GM12872 (cell line): ENCODE measurements around the gene FOXP1.

ENCODE experiments used
- TF ChIP-seq, protein P1 (sequence below): IDR thresholded peaks from 3 replicates; pipeline ENCODE4 v1.5.1; 2011; ENCODE audit warnings: low read depth, mild to moderate bottlenecking, low read length, moderate library complexity; ENCODE audit not compliant: insufficient read depth

The FOXP1 gene

DNA sequence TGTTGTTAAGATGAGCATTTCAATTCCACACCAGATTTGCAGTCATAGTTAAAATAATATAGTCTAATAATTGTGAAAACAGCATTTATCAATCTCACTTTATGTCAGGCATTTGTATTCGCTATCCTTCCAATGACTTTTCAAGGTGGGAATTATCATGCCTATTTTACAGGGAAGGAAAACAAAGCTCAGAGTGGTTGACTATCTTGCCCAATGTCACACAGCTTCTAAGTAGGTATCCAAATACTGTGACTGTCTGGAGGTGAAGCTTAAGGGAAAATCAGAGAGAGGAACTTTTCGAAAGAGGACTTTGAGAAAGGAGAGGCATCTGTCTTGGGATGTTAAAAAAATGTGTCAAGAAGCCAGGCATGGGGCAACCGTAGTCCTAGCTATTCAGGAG, 443.1 kb downstream of the FOXP1 start:
- TF ChIP-seq, protein P1, sequence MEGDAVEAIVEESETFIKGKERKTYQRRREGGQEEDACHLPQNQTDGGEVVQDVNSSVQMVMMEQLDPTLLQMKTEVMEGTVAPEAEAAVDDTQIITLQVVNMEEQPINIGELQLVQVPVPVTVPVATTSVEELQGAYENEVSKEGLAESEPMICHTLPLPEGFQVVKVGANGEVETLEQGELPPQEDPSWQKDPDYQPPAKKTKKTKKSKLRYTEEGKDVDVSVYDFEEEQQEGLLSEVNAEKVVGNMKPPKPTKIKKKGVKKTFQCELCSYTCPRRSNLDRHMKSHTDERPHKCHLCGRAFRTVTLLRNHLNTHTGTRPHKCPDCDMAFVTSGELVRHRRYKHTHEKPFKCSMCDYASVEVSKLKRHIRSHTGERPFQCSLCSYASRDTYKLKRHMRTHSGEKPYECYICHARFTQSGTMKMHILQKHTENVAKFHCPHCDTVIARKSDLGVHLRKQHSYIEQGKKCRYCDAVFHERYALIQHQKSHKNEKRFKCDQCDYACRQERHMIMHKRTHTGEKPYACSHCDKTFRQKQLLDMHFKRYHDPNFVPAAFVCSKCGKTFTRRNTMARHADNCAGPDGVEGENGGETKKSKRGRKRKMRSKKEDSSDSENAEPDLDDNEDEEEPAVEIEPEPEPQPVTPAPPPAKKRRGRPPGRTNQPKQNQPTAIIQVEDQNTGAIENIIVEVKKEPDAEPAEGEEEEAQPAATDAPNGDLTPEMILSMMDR = no peak

DNA sequence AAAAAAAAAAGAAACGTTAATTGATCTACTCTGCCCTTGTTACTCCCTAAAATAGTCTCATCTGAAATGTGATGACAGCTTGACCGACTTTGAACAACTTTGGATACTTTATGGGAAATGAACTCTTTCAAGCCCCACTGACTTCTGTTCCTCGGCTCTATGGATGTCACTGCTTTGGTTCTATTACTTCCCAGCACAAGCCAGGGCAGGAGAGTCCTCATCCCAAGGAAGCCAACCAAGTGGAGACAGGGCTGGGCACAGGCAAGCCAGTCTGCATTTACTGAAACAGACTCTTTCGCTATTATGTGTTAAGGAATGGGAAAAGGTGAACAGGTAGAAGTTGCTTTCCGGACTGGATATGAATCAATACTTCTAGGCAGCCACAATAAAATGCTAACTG, 444.0 kb downstream of the FOXP1 start:
- TF ChIP-seq, protein P1 = no peak

DNA sequence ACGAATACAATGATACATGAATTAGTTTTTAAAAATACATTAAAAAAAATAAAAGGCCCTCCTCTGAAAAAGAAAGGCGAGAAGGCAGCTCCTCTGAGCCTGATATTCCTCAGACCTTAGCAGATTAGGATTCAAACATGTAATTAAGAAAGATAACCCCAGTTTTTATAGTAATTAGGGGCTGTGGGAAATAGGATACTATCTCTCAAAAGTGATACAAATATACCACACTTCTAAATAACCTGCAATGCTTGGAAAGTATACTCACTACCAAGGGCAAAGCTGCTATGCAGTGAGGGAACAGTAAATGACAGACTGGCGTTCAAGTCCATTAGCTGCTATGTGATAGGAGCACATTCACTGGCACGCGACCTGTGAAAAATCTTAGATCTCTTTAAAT, 445.1 kb downstream of the FOXP1 start:
- TF ChIP-seq, protein P1 = no peak

DNA sequence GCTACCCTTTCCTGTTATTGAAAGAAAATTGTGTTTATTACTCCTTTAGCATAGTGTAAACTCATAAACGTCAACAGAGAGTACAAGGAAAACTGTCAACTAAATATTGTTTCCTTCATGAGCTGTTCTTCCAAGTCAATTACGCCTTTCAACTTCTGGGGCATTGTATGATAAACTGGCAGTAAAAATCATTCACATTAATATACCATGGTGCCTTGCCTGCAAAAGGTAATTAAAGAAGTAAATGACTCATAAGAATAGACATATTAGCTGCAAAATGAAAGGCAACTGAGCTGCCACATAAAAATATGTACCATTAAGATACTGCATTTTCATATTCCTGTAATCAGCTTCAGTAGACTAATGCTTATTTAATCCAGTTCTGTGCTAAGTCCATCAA, 447.3 kb downstream of the FOXP1 start:
- TF ChIP-seq, protein P1 = no peak

DNA sequence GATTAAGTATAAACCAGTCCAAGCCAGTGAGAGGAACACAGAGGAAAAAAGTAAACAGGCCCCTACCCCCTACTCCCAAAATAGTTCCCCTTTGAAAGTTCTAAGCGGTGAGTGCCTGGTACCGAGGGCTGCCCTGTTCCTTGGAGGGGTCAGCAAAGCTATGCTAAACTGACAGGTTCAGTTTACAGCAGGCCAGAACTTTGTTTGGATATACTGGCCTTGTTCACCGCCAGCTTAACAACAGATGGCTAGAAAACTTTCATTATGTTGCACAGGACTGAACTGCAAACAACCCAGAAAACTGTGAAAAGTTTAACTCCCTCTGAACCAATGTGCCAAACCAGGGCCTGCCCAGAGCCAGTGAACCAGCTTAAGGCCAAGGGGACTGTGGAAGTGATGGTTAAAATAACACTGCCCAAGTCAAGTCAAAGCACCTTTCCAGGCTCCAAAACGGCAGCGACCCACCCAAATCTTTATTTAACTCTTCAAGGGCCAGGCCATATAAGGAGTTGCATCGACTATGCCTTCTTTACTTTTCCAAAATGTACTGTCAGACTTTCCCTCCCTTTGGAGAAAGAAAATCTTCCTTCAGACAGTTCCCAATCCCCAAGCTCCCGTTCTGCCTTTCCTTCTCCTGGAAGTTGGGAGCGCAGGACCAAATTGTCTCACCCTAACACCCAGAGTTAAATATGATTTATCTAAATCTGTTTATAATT, 448.0 kb downstream of the FOXP1 start:
- TF ChIP-seq, protein P1 = no peak

DNA sequence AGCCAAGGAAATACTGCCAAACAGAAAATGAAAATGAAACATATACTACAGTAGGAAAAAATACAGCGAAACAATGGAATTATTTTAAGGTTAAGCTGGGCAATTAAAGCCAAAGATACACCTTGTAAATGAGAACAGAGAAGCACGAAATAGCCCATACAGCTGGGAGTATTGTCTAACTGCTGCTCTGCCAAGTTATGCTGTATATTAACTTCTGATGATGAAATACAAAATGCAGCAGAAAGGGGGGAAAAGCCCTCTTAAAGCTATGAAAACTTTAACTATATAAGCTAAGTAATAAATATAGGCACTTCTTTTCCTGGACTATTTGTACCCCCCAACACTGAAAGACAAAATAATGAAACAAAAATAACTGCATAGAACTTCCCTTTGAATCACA, 449.0 kb downstream of the FOXP1 start:
- TF ChIP-seq, protein P1 = no peak

DNA sequence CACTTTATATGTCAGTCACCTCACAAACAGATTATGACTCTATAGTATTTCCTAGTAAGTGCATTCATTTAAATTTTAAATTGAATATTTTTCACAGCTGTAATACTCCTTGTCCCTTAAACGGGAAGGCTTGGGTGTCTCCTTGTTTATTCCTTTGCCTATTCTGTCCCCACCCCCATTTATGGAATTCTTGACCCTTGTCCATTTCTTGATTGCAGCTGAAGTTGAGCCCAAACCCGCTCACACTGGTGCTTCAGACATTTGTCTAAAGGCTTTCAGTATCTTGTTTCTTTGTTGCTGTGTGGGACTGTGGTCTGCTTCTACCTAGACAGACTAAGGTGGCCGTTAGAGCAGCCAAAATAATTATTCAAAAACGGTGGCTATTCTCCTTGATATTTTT, 449.7 kb downstream of the FOXP1 start:
- TF ChIP-seq, protein P1 = no peak
